OCI-LY7 (cell line): ENCODE results near the gene BLVRB. TPM values are rescaled to one million over a fixed set of nuclear protein-coding genes. Genes with fewer than 3 reads are reported as not detected.

Experiments used
- Bru-seq: library from RNA; stranded (reverse); fragments of 400-500 nt; gene quantifications from one replicate; lab custom pipeline; 2021; lab: Mats Ljungman, UMichigan
- BruChase-seq, 2 experiments: library from RNA; stranded (reverse); fragments of 400-500 nt; gene quantifications; one replicate each; lab custom pipeline; 2021; lab: Mats Ljungman, UMichigan
- BruUV-seq: library from RNA; stranded (reverse); fragments of 400-500 nt; replicated peaks from 2 replicates; lab custom pipeline; 2021; lab: Mats Ljungman, UMichigan
- CTCF ChIA-PET: fragments of 300-600 bp; sonication (Branson Sonifier 250); formaldehyde crosslinking; loops from one replicate; lab custom pipeline; 2022; ENCODE audit warnings: antibody characterized with exemption; ENCODE audit not compliant: unreplicated experiment; lab: Charles Lee
- POLR2A ChIA-PET: fragments of 300-600 bp; sonication (Branson Sonifier 250); formaldehyde crosslinking; loops from one replicate; lab custom pipeline; 2022; ENCODE audit warnings: antibody characterized with exemption; lab: Charles Lee
- DNase-seq: peaks from one replicate; pipeline ENCODE4 v3.0.0-alpha.2; 2015; ENCODE audit warnings: low spot score
- H2AFZ ChIP-seq: fragments of 200-600 bp; sonication (generic), shearing (Covaris generic); 2 replicates; pipeline ENCODE4 v1.6.1; 2014; ENCODE audit warnings: mild to moderate bottlenecking, antibody characterized with exemption, low read length, moderate library complexity
- H3K27ac ChIP-seq: fragments of 200-600 bp; sonication (generic); 2 replicates; pipeline ENCODE4 v1.5.1; 2014; ENCODE audit warnings: mixed run types, low read depth, mild to moderate bottlenecking, moderate library complexity, low read length, inconsistent platforms; ENCODE audit not compliant: poor library complexity, severe bottlenecking
- H3K36me3 ChIP-seq: fragments of 200-600 bp; sonication (generic); 2 replicates; pipeline ENCODE4 v1.6.1; 2014; ENCODE audit warnings: mild to moderate bottlenecking, antibody characterized with exemption, low read length, moderate library complexity, mixed read lengths; ENCODE audit not compliant: insufficient read depth
- H3K4me1 ChIP-seq: fragments of 200-600 bp; sonication (generic); 2 replicates; pipeline ENCODE4 v1.5.1; 2014; ENCODE audit warnings: mild to moderate bottlenecking, low read length; ENCODE audit not compliant: insufficient read depth, poor library complexity, severe bottlenecking
- H3K4me2 ChIP-seq: fragments of 200-600 bp; sonication (generic); 2 replicates; pipeline ENCODE4 v1.6.1; 2014; ENCODE audit warnings: mild to moderate bottlenecking, low read length
- H3K4me3 ChIP-seq: fragments of 200-600 bp; sonication (generic); 2 replicates; pipeline ENCODE4 v1.5.1; 2014; ENCODE audit warnings: mild to moderate bottlenecking, low read depth, low read length; ENCODE audit not compliant: poor library complexity, severe bottlenecking
- H3K79me2 ChIP-seq: fragments of 200-600 bp; sonication (generic); 2 replicates; pipeline ENCODE4 v1.6.1; 2016; ENCODE audit warnings: low read depth, mild to moderate bottlenecking, low read length, moderate library complexity, mixed read lengths; ENCODE audit not compliant: insufficient read depth
- H3K9me2 ChIP-seq: fragments of 200-600 bp; sonication (generic); 2 replicates; pipeline ENCODE4 v1.6.1; 2016; ENCODE audit warnings: mild to moderate bottlenecking, low read length, mixed read lengths; ENCODE audit not compliant: insufficient read depth
- H3K9me3 ChIP-seq: fragments of 200-600 bp; sonication (generic); 2 replicates; pipeline ENCODE4 v1.6.1; 2014; ENCODE audit warnings: mild to moderate bottlenecking, mixed run types, low read length, mixed read lengths
- H4K20me1 ChIP-seq: fragments of 200-600 bp; sonication (generic); 2 replicates; pipeline ENCODE4 v1.6.1; 2014; ENCODE audit warnings: mild to moderate bottlenecking, antibody characterized with exemption, low read length, moderate library complexity, mixed read lengths; ENCODE audit not compliant: insufficient read depth
- EZH2phosphoT487 ChIP-seq: fragments of 200-600 bp; sonication (generic); IDR thresholded peaks from 2 replicates; pipeline ENCODE4 v1.6.1; 2018; ENCODE audit warnings: low read depth, borderline replicate concordance, mild to moderate bottlenecking, mixed run types, antibody characterized with exemption, low read length, moderate library complexity, mixed read lengths
- intact Hi-C: fragments of 100-400 bp; cut with micrococcal nuclease; formaldehyde crosslinking; loops from one replicate; pipeline ENCODE4 v1.10.0; 2022; ENCODE audit not compliant: unreplicated experiment
- long read RNA-seq: library from polyadenylated mRNA; stranded (forward); transcript quantifications from one replicate; pipeline ENCODE4 v2.0.0, GENCODE V29; 2022
- total RNA-seq, 2 experiments: library from RNA; depleted of rRNA in 1 of 2; stranded (reverse); fragments of >200 nt in 1 of 2; shearing (Covaris generic) in 1 of 2; gene quantifications; 2 replicates each; pipeline ENCODE4 v1.2.3, GENCODE V29; 2014 to 2022
- TF ChIP-seq, protein P1 (sequence below): fragments of 200-600 bp; sonication (generic); conservative IDR thresholded peaks from 2 replicates; pipeline ENCODE4 v1.5.1; 2014; ENCODE audit warnings: mild to moderate bottlenecking, antibody characterized with exemption, low read length, moderate library complexity, mixed read lengths

BLVRB gene
- total RNA-seq (2014; rRNA removed; shearing (Covaris generic)) = 46.0 and 48.5 TPM in 2 replicates
- 40.3 and 45.0 TPM in 2 replicates for total RNA-seq (2022)
- percentile 44 among the genes with signal in this experiment for Bru-seq, nascent RNA
- BruChase-seq, experiment 1, labeled RNA remaining after a 6-hour chase = percentile 46 among the genes with signal in this experiment
- BruChase-seq, experiment 2, labeled RNA remaining after a 2-hour chase = percentile 43 among the genes with signal in this experiment
- long read RNA-seq, transcript BLVRB-201 (5 exons, 873 nt) = major isoform, 76 of 79 reads
- long read RNA-seq, partial matches to known transcripts = 0 of 79 reads
- long read RNA-seq, other reads (novel, unspliced or antisense) = 2 of 79 reads

DNA sequence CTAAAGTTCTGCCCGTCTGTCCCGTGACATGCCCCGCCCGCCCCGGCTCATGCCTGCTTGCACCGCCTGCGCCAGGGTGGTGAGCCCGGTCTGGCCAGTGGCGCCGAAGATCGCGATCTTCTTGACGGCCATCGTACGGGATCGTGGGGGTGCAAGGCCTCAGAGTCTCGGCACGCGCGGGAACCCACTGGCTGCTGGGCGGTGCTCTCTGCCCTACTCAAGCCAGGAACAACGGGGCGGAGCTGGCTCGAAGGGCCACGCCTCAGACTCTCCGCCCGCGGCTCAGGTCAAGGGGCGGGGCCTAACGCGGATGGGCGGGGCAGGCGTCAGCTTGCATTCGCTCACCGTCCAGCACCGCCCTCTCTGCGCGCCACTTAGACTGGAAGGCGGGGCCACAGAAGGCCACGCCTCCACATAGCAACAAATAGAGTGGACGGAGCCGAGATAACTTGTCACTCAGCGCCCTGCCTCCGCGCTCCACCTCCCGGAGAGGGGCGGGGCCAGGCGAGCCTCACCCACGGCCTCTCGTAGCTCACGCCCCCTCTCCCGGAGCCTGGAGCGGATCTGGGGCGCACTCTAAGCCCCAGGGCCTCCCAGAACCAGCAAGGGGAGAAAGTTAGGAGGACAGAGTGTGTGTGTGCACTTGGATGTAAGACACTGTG is at the start of gene BLVRB:
Gene BLVRB, minus strand, starts transcription at position 189 of the 662 bp plus-strand sequence. Its CDS starts 57 bp downstream, at position 132.
- Histone ChIP-seq H3K4me1 (peaks cover 43% of the 10 kb centered on the region), H3K4me3 (peak within 1 kb of the TSS; percentile 78), H3K79me2 (no peaks in the 10 kb centered on the region), H2AFZ (peak within 1 kb of the TSS; percentile 80), H3K4me2 (peak within 1 kb of the TSS; percentile 95), H3K27ac (peak within 1 kb of the TSS; percentile 29), H3K9me3 (no peaks in the 10 kb centered on the region), H3K36me3 (no peaks in the 10 kb centered on the region), H3K9me2 (no peaks in the 10 kb centered on the region), H4K20me1 (no peaks in the 10 kb centered on the region)
- no TSS peak for BruUV-seq
- ChIA-PET CTCF (no interaction called here), POLR2A (interaction anchor here (0.9 to 1.6 kb wide), 2 partner anchors 13 to 31 kb away, joined by 3 to 4 read pairs; no protein-coding TSS in a partner anchor)
- DNase-seq = peak; percentile 99
- TF ChIP-seq, protein P1, sequence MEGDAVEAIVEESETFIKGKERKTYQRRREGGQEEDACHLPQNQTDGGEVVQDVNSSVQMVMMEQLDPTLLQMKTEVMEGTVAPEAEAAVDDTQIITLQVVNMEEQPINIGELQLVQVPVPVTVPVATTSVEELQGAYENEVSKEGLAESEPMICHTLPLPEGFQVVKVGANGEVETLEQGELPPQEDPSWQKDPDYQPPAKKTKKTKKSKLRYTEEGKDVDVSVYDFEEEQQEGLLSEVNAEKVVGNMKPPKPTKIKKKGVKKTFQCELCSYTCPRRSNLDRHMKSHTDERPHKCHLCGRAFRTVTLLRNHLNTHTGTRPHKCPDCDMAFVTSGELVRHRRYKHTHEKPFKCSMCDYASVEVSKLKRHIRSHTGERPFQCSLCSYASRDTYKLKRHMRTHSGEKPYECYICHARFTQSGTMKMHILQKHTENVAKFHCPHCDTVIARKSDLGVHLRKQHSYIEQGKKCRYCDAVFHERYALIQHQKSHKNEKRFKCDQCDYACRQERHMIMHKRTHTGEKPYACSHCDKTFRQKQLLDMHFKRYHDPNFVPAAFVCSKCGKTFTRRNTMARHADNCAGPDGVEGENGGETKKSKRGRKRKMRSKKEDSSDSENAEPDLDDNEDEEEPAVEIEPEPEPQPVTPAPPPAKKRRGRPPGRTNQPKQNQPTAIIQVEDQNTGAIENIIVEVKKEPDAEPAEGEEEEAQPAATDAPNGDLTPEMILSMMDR = no peak
- TF ChIP-seq EZH2phosphoT487 = no peak
- intact Hi-C loops = loop anchor here (2.0 kb wide), 2 partner anchors 45 to 133 kb away; no protein-coding TSS in a partner anchor

DNA sequence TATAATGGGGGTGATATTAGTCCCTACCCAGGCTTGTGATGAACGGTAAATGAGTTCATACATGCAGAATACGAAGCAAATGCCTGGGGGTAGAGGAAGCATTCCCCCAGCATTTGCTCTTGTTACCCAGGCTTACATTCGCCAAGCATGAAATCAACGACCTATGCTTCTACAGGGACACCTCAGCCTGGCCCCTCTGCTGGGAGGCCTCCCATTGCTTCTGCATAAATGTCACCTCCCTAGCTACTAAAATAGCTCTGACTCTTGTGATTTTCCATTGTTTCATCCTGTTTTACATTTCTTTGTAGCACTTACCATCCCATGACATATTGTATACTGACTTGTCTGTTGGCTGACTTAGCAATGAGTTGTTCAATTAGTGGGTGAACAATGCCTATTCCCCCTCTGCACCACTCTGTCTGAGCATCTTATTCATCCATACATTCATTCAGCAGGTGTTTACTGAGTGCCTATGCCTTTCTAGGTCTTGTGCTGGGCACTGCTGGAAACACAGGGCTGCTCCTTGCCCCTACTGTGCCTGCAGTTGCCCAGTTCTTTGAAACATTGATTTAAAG is 48.3 kb upstream of the BLVRB start:
- intact Hi-C loops = no loop called here

More for the DNA sequence above, 48.3 kb upstream of the BLVRB start:
- POLR2A ChIA-PET = interaction anchor here (0.5 kb wide), 1 partner anchor 29 kb away, joined by 3 read pairs; no protein-coding TSS in a partner anchor
- no peaks in the 10 kb centered on the region for H3K9me2 ChIP-seq
- no peaks in the 10 kb centered on the region for H4K20me1 ChIP-seq
- CTCF ChIA-PET = no interaction called here
- no peaks in the 10 kb centered on the region for H3K4me1 ChIP-seq
- no peak overlapping the region for H3K27ac ChIP-seq
- TF ChIP-seq EZH2phosphoT487 = no peak
- TF ChIP-seq, protein P1 = no peak
- H3K4me2 ChIP-seq = no peak overlapping the region
- no TSS peak for BruUV-seq
- H3K4me3 ChIP-seq = no peak overlapping the region
- no peaks in the 10 kb centered on the region for H3K79me2 ChIP-seq
- H3K36me3 ChIP-seq = no peaks in the 10 kb centered on the region
- no peaks in the 10 kb centered on the region for H3K9me3 ChIP-seq
- H2AFZ ChIP-seq = no peak overlapping the region
- no peak for DNase-seq
